ENCODE data around the gene CCR7. TPM values are rescaled to one million over a fixed set of nuclear protein-coding genes. Genes with fewer than 3 reads are reported as not detected.

CCR7 gene
- total RNA-seq, 2 donors from 2014 or later, result 0.28 TPM; not detected in 1

DNA sequence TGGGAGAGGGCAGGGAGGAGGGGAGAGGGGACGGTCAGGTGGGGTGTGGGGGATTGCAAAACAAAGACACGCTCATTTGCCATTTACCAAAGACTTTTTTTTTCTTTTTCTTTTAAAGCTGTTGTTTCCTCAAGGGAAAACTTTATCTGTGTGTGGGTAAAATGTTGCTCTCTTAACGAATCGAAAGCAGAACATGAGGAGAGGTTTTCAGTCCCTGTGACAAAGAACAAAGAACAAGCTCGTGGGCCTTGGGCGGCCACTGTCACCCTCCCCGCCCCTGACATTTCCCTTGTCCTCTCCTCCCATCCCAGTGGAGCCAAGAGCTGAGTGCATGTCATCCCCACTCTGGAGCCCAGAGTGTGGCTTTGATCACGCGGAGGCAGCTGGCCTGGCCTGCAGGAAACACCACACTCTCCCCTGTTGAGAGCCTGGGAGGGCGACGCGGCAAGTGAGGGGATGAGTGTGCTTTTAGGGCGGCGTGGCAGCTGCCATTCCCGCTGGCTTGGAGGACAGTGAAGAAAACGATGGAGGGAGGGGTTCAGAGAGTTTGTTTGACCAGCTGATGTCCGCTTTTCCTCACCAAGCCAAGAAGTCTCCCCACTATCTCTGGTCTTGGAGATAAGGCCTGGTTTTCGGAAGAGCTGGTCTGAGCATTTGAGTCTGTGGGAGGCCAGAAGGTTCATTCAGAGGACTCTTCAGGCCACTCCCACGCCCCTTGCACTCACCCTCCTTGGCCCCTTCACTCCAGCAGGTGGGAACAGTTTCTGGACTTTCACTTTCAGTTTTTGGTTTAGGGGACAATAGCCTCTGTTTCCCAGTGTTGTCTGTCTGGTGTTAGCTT is 11.4 kb downstream of the CCR7 start:
- Histone ChIP-seq H3K9me3 (no peaks in the 10 kb centered on the region), H3K36me3 (no peaks in the 10 kb centered on the region), H3K27ac (peak overlapping the region; percentile 83 to 87), H3K27me3 (no peaks in the 10 kb centered on the region), H3K4me1 (peaks cover 0 to 98% of the 10 kb centered on the region in 2 donors), H3K4me3 (peak overlapping the region in 1 of 2 donors; percentile 27)
- TF ChIP-seq CTCF (IDR thresholded peaks at IDR 0.05), result no peak
- DNase-seq (ENCODE audit: low spot score), result peak; percentile 93

DNA sequence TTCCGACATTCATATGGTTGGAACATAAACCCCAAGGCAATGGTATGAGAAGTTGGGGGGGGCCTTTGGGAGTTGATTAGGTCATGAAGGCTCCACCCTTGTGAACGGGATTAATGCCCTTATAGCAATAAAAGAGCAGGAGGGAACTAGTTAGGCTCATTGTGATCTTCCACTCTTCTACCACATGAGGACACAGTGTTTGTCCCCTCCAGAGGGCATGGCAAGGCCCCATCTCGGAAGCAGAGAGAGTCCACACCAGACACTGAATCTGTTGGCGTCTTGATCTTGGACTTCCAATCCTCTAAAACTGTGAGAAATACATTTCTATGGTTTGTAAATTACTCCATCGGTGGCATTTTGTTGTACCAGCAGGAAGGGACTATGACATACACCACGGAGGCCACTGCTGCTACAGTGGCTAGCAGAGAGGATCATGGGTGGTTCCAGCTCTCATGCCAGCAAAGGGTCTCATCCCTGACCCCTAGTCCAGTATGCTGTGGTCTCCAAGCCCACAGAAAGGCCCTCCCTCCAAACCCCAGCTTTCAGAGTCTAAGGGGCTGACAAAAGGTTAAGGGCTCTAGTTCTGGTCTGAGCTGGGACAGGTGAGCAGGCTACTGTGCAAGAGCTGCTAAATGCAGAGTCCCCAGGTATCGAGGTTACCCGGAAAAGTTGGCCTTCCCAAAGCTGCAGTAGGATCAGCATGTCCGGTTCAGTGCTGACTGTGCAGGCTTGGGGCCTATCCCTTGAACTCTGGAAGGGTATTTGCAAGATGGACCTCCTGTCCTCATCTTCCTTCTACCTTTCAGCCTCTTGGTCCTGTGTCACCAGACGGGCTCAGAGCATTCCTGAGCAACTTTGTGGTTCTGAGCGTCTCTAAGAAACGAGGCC is 12.2 kb downstream of the CCR7 start:
- Histone ChIP-seq H3K4me1 (peaks cover 0 to 96% of the 10 kb centered on the region in 2 donors), H3K27ac (peak overlapping the region; percentile 83 to 87), H3K27me3 (no peaks in the 10 kb centered on the region), H3K9me3 (no peaks in the 10 kb centered on the region), H3K36me3 (no peaks in the 10 kb centered on the region), H3K4me3 (peak overlapping the region in 1 of 2 donors; percentile 27)
- peak; percentile 79 for DNase-seq (ENCODE audit: low spot score)
- no peak for TF ChIP-seq CTCF (IDR thresholded peaks at IDR 0.05)

- no peaks in the 10 kb centered on the region for H3K9me3 ChIP-seq
- no peak overlapping the region for H3K4me3 ChIP-seq
- peaks cover 0 to 95% of the 10 kb centered on the region in 2 donors for H3K4me1 ChIP-seq
- peak overlapping the region; percentile 83 to 87 for H3K27ac ChIP-seq
- no peaks in the 10 kb centered on the region for H3K27me3 ChIP-seq
- no peak for TF ChIP-seq CTCF (IDR thresholded peaks at IDR 0.05)
- DNase-seq (ENCODE audit: low spot score), result peak; percentile 87
- no peaks in the 10 kb centered on the region for H3K36me3 ChIP-seq
These were observed 13.1 kb downstream of the CCR7 start for GRCh38 chr17:40551879-40552768.

GRCh38 chr17:40551091-40551878 is 14.0 kb downstream of the CCR7 start:
- Histone ChIP-seq H3K4me3 (no peak overlapping the region), H3K36me3 (no peaks in the 10 kb centered on the region), H3K27ac (peak overlapping the region; percentile 83 to 87), H3K4me1 (peaks cover 0 to 90% of the 10 kb centered on the region in 2 donors), H3K27me3 (no peaks in the 10 kb centered on the region), H3K9me3 (no peaks in the 10 kb centered on the region)
- DNase-seq (ENCODE audit: low spot score), result peak; percentile 90
- no peak for TF ChIP-seq CTCF (IDR thresholded peaks at IDR 0.05)

Data from right atrium auricular region (tissue), 2 donors.